Measurements from ENCODE around the gene CAMK1.
"Not testable (repeated sequence)": the region's sequence is repeated elsewhere in the genome, so short reads cannot be mapped to it uniquely, and the experiment has no call there.

The CAMK1 gene

GRCh38 chr3:9776896-9777693 lies 7.3 kb upstream of the CAMK1 start:
- DNase-seq (ENCODE audit: low read depth in 1 of 2, low spot score in 1 of 2) = no peak

- DNase-seq (ENCODE audit: low read depth in 1 of 2, low spot score in 1 of 2) = not testable (repeated sequence)
Measured at GRCh38 chr3:9771007-9771406, 1.3 kb upstream of the CAMK1 start.

GRCh38 chr3:9770276-9770812 lies 597 bp upstream of the CAMK1 start:
- no peak for DNase-seq (ENCODE audit: low read depth in 1 of 2, low spot score in 1 of 2)

GRCh38 chr3:9769012-9769411 lies 735 bp downstream of the CAMK1 start:
- no peak for DNase-seq (ENCODE audit: low read depth in 1 of 2, low spot score in 1 of 2)

- DNase-seq (ENCODE audit: low read depth in 1 of 2, low spot score in 1 of 2) = no peak
Measured at GRCh38 chr3:9768141-9768775, 1.5 kb downstream of the CAMK1 start.

GRCh38 chr3:9767418-9767817 lies 2.3 kb downstream of the CAMK1 start:
- no peak for DNase-seq (ENCODE audit: low read depth in 1 of 2, low spot score in 1 of 2)

- DNase-seq (ENCODE audit: low read depth in 1 of 2, low spot score in 1 of 2) = no peak
Measured at GRCh38 chr3:9765865-9766264, 3.9 kb downstream of the CAMK1 start.

- no peak for DNase-seq (ENCODE audit: low read depth in 1 of 2, low spot score in 1 of 2)
Measured at GRCh38 chr3:9762871-9763270, 6.9 kb downstream of the CAMK1 start.

GRCh38 chr3:9761919-9762318 lies 7.8 kb downstream of the CAMK1 start:
- DNase-seq (ENCODE audit: low read depth in 1 of 2, low spot score in 1 of 2) = no peak

GRCh38 chr3:9760779-9761505 lies 8.8 kb downstream of the CAMK1 start:
- DNase-seq (ENCODE audit: low read depth in 1 of 2, low spot score in 1 of 2) = no peak

- DNase-seq (ENCODE audit: low read depth in 1 of 2, low spot score in 1 of 2) = no peak
Measured at GRCh38 chr3:9757427-9757826, 12.3 kb downstream of the CAMK1 start.

- no peak for DNase-seq (ENCODE audit: low read depth in 1 of 2, low spot score in 1 of 2)
Measured at GRCh38 chr3:9754678-9755077, 15.1 kb downstream of the CAMK1 start.

GRCh38 chr3:9750556-9751411 lies 19.0 kb downstream of the CAMK1 start:
- DNase-seq (ENCODE audit: low read depth in 1 of 2, low spot score in 1 of 2) = no peak

GRCh38 chr3:9749645-9750555 lies 19.8 kb downstream of the CAMK1 start, which contains the start of gene OGG1:
OGG1 (plus strand) TSS chr3:9749952; CDS start chr3:9750287, 335 bp downstream.
- peak; percentile 84 to 94 for DNase-seq (ENCODE audit: low read depth in 1 of 2, low spot score in 1 of 2)

- DNase-seq (ENCODE audit: low read depth in 1 of 2, low spot score in 1 of 2) = no peak
Measured at GRCh38 chr3:9749296-9749644, 20.5 kb downstream of the CAMK1 start.

- DNase-seq (ENCODE audit: low read depth in 1 of 2, low spot score in 1 of 2) = no peak
Measured at GRCh38 chr3:9748031-9748430, 21.7 kb downstream of the CAMK1 start.

GRCh38 chr3:9747267-9747666 lies 22.5 kb downstream of the CAMK1 start:
- no peak for DNase-seq (ENCODE audit: low read depth in 1 of 2, low spot score in 1 of 2)

GRCh38 chr3:9746330-9746729 lies 23.4 kb downstream of the CAMK1 start:
- DNase-seq (ENCODE audit: low read depth in 1 of 2, low spot score in 1 of 2) = no peak

GRCh38 chr3:9745521-9745920 lies 24.2 kb downstream of the CAMK1 start:
- DNase-seq (ENCODE audit: low read depth in 1 of 2, low spot score in 1 of 2) = no peak

GRCh38 chr3:9744162-9744561 lies 25.6 kb downstream of the CAMK1 start:
- DNase-seq (ENCODE audit: low read depth in 1 of 2, low spot score in 1 of 2) = no peak

Measured in activated CD4-positive, alpha-beta T cell treated with anti-CD3 and anti-CD28 coated beads, Interleukin-2, amount 50 U/mL, for 24 hours (primary cell).